Heart right ventricle (tissue), 16 donors: ENCODE measurements around the gene BHLHE40. TPM values are rescaled to one million over a fixed set of nuclear protein-coding genes. Genes with fewer than 3 reads are reported as not detected.

ENCODE experiments used
- ATAC-seq, 8 donors: fragments of 200-7000 bp; cut with Tn5 transposase; one replicate each; pipeline ENCODE4 v1.9.1; 2020; ENCODE audit warnings: mild to moderate bottlenecking in 8 of 8, moderate library complexity in 8 of 8, moderate number of reproducible peaks in 1 of 8
- DNase-seq, 2 donors: peaks; one replicate each; pipeline ENCODE4 v3.0.0-alpha.2; 2020
- H3K27ac ChIP-seq, 10 donors: fragments of 200-600 bp; sonication (generic) in 2 of 10; one replicate each; pipeline versions ENCODE4 v1.5.0 to v1.8.0; 2020 to 2022; ENCODE audit warnings: mild to moderate bottlenecking in 3 of 10
- H3K27me3 ChIP-seq, 7 donors: fragments of 200-600 bp; one replicate each; pipeline ENCODE4 v1.8.0; 2021 to 2022; ENCODE audit warnings: mild to moderate bottlenecking in 2 of 7
- H3K36me3 ChIP-seq, 9 donors: fragments of 200-600 bp; sonication (generic) in 1 of 9; one replicate each; pipeline versions ENCODE4 v1.5.0 to v1.8.0; 2020 to 2022; ENCODE audit warnings: mild to moderate bottlenecking in 2 of 9
- H3K4me1 ChIP-seq, 9 donors: fragments of 200-600 bp; sonication (generic) in 1 of 9; one replicate each; pipeline versions ENCODE4 v1.5.0 to v1.8.0; 2020 to 2022; ENCODE audit warnings: mild to moderate bottlenecking in 4 of 9
- H3K4me3 ChIP-seq, 10 donors: fragments of 200-600 bp; sonication (generic) in 2 of 10; one replicate each; pipeline versions ENCODE4 v1.5.0 to v1.8.0; 2020 to 2022; ENCODE audit warnings: mild to moderate bottlenecking in 7 of 10, moderate library complexity in 2 of 10
- H3K9me3 ChIP-seq, 11 donors: fragments of 200-600 bp in 10 of 11; sonication (generic) in 2 of 11; one replicate each; pipeline versions ENCODE4 v1.5.0 to v1.8.0; 2013 to 2022; ENCODE audit warnings: mild to moderate bottlenecking in 2 of 11, control low read depth in 1 of 11, moderate library complexity in 1 of 11
- CTCF ChIP-seq, 9 donors: fragments of 200-600 bp; sonication (generic) in 2 of 9; IDR thresholded peaks; one replicate each; pipeline versions ENCODE4 v1.5.0 to v1.8.0; 2021 to 2022; ENCODE audit warnings: antibody characterized with exemption in 9 of 9, mild to moderate bottlenecking in 5 of 9, moderate library complexity in 1 of 9
- WGBS, 2 donors: extraction: QIAGEN DNeasy Blood & Tissue Kit; methylation state at CpG; one replicate each; pipeline ENCODE4 v1.1.7; 2013; ENCODE audit warnings: inconsistent platforms in 1 of 2; 5-methylcytosine and 5-hydroxymethylcytosine counted together
- intact Hi-C, 10 donors: fragments of 100-400 bp; cut with DNase I; formaldehyde crosslinking; loops; one replicate each; pipeline versions ENCODE4 v1.11.1 to v1.14.2; 2022
- long read RNA-seq, 3 donors: library from polyadenylated mRNA; unstranded; transcript quantifications; one replicate each; pipeline ENCODE4 v2.0.0, GENCODE V29; 2020 to 2021
- polyA plus RNA-seq, 2 donors: library from polyadenylated mRNA; stranded (reverse); fragments of 200-250 nt; gene quantifications; one replicate each; pipeline ENCODE4 v1.2.3, GENCODE V29; 2013
- total RNA-seq, 10 donors: library from RNA; stranded (reverse); fragmentation: NEBNext Ultra II Directional in 3 of 10; extraction: Animal tissue kit (Norgen Biotek cat#: 25700) in 3 of 10; gene quantifications; one replicate each; pipeline versions ENCODE4 v1.2.1 to v1.2.4, GENCODE V29; 2021 to 2023
- donor health status: Arrhythmogenic right ventricular cardiomyopathy.
- donor health status: ischemic (EF 13 %, LVEDD 7.1; RV severe dilation, severe dysfunction).
- donor health status: healthy with polysubstance abuse.
- donor health status: DM: no; HTN: yes; CAD: no.
- donor health status: DM: no; HTN: no; CAD: no.
- donor health status: ischemic (EF 25% LVEDD 6.9; RV normal size, moderate dysfunction).
- donor health status: ischemic (EF 25% LVEDD 5.7; RV mildly dilated, moderate dysfunction).
- donor health status: healthy.
- donor health status: DM: yes; HTN: yes; CAD: no.
- donor health status: Ischemic cardiomyopathy.
- donor health status: ischemic (EF 35%, LVEDD 5.7; RV mildly dilated, moderate dysfunction).
- donor health status: nonischemic (EF 11% LVEDD 7.7; RV severe dilation, severe dysfunction).
- donor health status: DM: yes; HTN: yes; CAD: no.
- donor health status: PGD.
- donor health status: ischemic (EF 29% LVEDD 5.4; RV normal size, mild dysfunction).
- donor health status: nonischemic (EF 23%, LVEDD 6.1; RV moderate dilation, normal function).

The BHLHE40 gene
- total RNA-seq (100 to 1,000 TPM in 1 of 10 donors, 10 to 100 TPM in 9; 14.2 to 209 (median 54.9) TPM), polyA plus RNA-seq (10 to 100 TPM; 10.0 to 10.7 TPM)
- long read RNA-seq, donor 1, transcript BHLHE40-201 (5 exons, 3,473 nt), result major isoform, 10 of 21 reads
- long read RNA-seq, donor 1, partial matches to known transcripts, result 0 of 21 reads
- long read RNA-seq, donor 1, other reads (novel, unspliced or antisense), result 11 of 21 reads
- long read RNA-seq, donor 2, transcript BHLHE40-201 (5 exons, 3,473 nt), result major isoform, 16 of 43 reads
- long read RNA-seq, donor 2, partial matches to known transcripts, result 2 of 43 reads
- long read RNA-seq, donor 2, other reads (novel, unspliced or antisense), result 25 of 43 reads
- long read RNA-seq, donor 3, transcript BHLHE40-201 (5 exons, 3,473 nt), result major isoform, 70 of 127 reads
- long read RNA-seq, donor 3, partial matches to known transcripts, result 55 of 127 reads
- long read RNA-seq, donor 3, other reads (novel, unspliced or antisense), result 1 of 127 reads

- TF ChIP-seq CTCF (IDR thresholded peaks at IDR 0.05), result no peak
- Histone ChIP-seq H3K27ac (peak within 1 kb of the TSS; percentile 97 to 100 (median 100)), H3K27me3 (no peaks in the 10 kb centered on the region), H3K4me3 (peak within 1 kb of the TSS; percentile 70 to 98 (median 87)), H3K9me3 (no peaks in the 10 kb centered on the region), H3K4me1 (peaks cover 8 to 60% (median 47%) of the 10 kb centered on the region in 9 donors), H3K36me3 (peaks cover 0 to 42% (median 23%) of the 10 kb centered on the region in 9 donors)
- DNase-seq (no peak), ATAC-seq (peak in 7 of 8 donors; percentile 18 to 68 (median 43))
- intact Hi-C loops, result loop anchor here (2.0 to 10.0 kb wide), 12 partner anchors 38 to 267 kb away; partner anchors contain the start of gene EDEM1 (in 1 of the 10)
- 0% methylated on average over 51 of the region's 51 CpGs for WGBS, 2 donors
These were observed at the start of gene BHLHE40 for GRCh38 chr3:4979428-4980228. Gene BHLHE40 (plus strand): TSS chr3:4979437. CDS start chr3:4979719, 282 bp downstream.

- H3K9me3 ChIP-seq, result no peaks in the 10 kb centered on the region
- no peaks in the 10 kb centered on the region for H3K36me3 ChIP-seq
- H3K27ac ChIP-seq, result no peak overlapping the region
- ATAC-seq (no peak), DNase-seq (no peak)
- H3K4me3 ChIP-seq, result no peak overlapping the region
- no peaks in the 10 kb centered on the region for H3K27me3 ChIP-seq
- 81 to 88% methylated on average over 1 of the region's 1 CpG for WGBS, 2 donors
- TF ChIP-seq CTCF (IDR thresholded peaks at IDR 0.05), result no peak
- H3K4me1 ChIP-seq, result no peaks in the 10 kb centered on the region
- intact Hi-C loops, result loop anchor here in 1 of 10 donors (10.0 kb wide), 1 partner anchor 56 kb away; no protein-coding TSS in a partner anchor
These were observed 48.7 kb upstream of the BHLHE40 start for GRCh38 chr3:4930501-4930900.

- 89 to 90% methylated on average over 3 of the region's 3 CpGs for WGBS, 2 donors
- no peaks in the 10 kb centered on the region for H3K4me1 ChIP-seq
- no peak overlapping the region for H3K4me3 ChIP-seq
- no peak overlapping the region for H3K27ac ChIP-seq
- no peak for TF ChIP-seq CTCF (IDR thresholded peaks at IDR 0.05)
- no peak for ATAC-seq
- H3K9me3 ChIP-seq, result no peaks in the 10 kb centered on the region
- no peaks in the 10 kb centered on the region for H3K27me3 ChIP-seq
- intact Hi-C loops, result loop anchor here in 1 of 10 donors (10.0 kb wide), 1 partner anchor 59 kb away; no protein-coding TSS in a partner anchor
- no peak for DNase-seq
- no peaks in the 10 kb centered on the region for H3K36me3 ChIP-seq
These were observed 45.2 kb upstream of the BHLHE40 start for GRCh38 chr3:4934050-4934449.

GRCh38 chr3:4935347-4935746 is 43.9 kb upstream of the BHLHE40 start:
- Histone ChIP-seq H3K27me3 (no peaks in the 10 kb centered on the region), H3K36me3 (no peaks in the 10 kb centered on the region), H3K27ac (no peak overlapping the region), H3K4me3 (no peak overlapping the region), H3K4me1 (no peaks in the 10 kb centered on the region), H3K9me3 (no peaks in the 10 kb centered on the region)
- 89 to 97% methylated on average over 1 of the region's 1 CpG for WGBS, 2 donors
- intact Hi-C loops, result loop anchor here in 1 of 10 donors (10.0 kb wide), 1 partner anchor 61 kb away; no protein-coding TSS in a partner anchor
- no peak for DNase-seq
- ATAC-seq, result no peak
- TF ChIP-seq CTCF (IDR thresholded peaks at IDR 0.05), result no peak
